Stimulated activated CD4-positive, alpha-beta T cell treated with anti-CD3 and anti-CD28 coated beads, Interleukin-12 subunit alpha, Interleukin-12 subunit beta, amount 100 ng/mL, for 48 hours (primary cell): ENCODE data around the gene SOX1.

Experiments used
- DNase-seq, 3 donors: peaks; one replicate each; pipeline ENCODE4 v3.0.0-alpha.2; 2020; ENCODE audit warnings: low read depth in 2 of 3, low spot score in 1 of 3

Gene SOX1

GRCh38 chr13:112067116-112067741 is at the start of gene SOX1:
TSS of gene SOX1 (plus strand) at chr13:112067149. CDS start at chr13:112067659, 510 bp downstream.
- DNase-seq = no peak

DNA sequence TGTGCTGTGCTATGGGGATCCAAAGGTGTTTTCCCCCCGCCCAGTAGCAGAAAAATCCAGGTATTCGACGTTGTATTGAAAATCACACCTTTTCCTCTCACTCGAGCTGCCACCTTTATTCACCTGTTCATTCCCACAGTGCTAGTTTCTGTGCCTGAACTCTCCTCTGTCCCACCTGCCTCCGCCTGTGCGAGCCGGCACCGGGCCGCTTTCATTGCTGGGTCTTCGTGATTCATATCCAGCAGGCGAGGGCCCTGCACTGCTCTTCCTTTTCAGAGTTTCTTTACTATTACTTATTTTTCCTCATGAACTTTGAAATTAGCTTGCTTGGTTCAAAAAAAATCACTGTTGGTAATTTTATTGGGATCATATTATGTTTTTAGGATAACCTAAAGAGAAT is 42.4 kb upstream of the SOX1 start:
- DNase-seq = no peak

- DNase-seq = no peak
These were observed 39.7 kb upstream of the SOX1 start for GRCh38 chr13:112027250-112027649.

DNA sequence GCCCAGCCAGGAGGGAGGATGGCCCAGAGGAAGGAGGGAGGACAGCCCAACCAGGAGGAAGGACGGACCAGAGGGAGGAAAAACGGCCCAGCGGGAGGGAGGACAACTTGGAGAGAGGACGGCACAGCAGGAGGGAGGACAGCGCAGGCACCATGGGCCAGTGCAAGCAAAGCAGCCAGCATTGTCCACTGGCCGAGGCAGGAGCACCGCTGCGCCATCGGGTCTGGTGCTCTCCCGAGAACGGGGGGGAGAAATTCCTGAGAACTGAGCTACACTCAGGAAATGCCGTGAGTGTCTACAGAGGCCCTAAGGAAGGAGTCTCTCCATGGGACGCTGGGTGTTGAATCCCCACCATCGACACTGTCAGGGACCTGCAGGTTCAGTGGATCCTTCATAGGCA is 38.5 kb upstream of the SOX1 start:
- DNase-seq = no peak

- DNase-seq = no peak
These were observed 37.8 kb upstream of the SOX1 start for GRCh38 chr13:112029143-112029542.

DNA sequence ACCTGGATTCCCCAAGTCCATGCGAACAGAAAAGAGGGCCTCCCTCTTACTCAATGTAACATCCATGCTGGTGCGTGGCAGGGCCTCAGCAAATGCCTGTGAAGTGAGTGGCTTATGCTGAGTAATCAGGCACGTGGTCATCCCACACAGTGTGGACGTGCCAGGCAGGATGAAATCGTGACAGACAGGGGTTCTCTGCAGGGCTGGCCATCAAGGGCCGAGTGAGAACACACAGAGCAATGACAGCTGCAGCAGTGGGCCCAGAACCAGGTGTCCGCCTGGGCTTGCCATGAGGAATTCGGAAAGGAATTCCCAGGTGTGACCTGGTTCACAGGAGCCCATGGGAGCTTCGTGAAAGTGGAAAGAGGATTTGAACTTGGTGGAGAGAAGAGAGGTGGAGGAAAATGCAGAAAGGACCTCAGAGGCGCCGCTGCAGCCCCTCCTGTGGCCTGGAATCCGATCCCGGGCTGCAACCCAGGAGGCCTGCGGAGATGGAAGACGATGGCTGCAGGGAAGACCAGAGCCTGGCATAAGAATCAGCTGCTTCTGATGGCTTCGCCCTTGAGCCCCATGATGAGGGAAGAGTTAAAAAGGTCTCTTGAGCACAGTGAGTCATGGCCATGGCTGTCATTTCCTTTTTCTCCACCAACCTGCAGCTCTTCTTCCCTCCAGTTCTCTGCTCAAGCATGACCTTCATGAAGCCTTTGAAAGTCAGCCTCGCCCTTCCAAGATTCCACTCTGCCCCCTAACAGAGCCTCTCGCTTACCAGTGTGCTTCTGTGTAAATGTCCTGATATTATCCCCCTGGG is 34.6 kb upstream of the SOX1 start:
- no peak for DNase-seq

- no peak for DNase-seq
These were observed 32.7 kb upstream of the SOX1 start for GRCh38 chr13:112034231-112034630.

- no peak for DNase-seq
These were observed 32.1 kb upstream of the SOX1 start for GRCh38 chr13:112034846-112035245.

- no peak for DNase-seq
These were observed 24.5 kb upstream of the SOX1 start for GRCh38 chr13:112042496-112042895.

GRCh38 chr13:112052213-112052612 is 14.7 kb upstream of the SOX1 start:
- DNase-seq = no peak

GRCh38 chr13:112053167-112053743 is 13.7 kb upstream of the SOX1 start:
- DNase-seq = no peak

DNA sequence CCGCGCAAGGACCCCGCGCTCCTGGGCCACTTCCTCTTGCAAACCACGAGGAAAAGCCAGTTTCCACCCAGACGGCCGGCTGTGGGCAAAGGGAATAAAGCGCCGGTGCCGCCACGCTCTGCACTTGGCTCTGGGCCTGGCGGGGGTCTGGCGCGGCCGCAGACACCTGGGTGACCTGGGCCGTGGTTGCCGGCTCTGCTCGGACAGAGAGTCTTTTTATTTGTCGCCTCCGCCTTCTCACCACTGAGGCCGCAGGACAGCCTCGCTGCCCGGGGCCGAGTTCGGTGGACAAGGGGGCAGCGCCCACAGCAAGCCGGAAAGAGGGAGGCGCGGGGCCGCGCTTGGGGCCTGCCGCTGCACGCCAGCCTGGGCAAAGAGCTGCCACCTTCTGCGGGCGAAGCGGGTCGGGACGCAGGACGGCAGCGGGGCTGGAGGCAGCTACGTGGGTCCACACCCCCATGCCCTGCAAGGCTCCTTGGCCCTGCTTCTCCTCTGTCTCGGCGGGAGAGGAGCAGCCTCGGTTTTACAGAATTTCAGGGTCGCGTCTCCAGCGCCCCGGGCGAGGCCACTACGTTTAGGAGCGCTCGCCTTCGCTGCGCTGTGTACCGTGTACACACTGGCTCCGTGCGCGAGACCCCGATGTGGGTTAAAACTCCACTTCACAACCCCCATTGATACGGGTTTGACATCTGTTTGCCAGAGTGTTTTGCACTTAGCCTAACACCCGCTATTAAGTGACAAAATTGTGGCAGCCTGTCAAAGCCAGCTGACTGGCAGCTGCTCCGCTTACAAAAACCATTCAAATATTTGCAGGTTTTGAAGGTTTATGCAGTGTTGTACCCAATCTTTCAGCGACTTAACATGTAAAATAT is 13.0 kb upstream of the SOX1 start:
- DNase-seq = no peak

- no peak for DNase-seq
These were observed 12.3 kb upstream of the SOX1 start for GRCh38 chr13:112054616-112055015.

- DNase-seq = no peak
These were observed 11.7 kb upstream of the SOX1 start for GRCh38 chr13:112055036-112055914.

DNA sequence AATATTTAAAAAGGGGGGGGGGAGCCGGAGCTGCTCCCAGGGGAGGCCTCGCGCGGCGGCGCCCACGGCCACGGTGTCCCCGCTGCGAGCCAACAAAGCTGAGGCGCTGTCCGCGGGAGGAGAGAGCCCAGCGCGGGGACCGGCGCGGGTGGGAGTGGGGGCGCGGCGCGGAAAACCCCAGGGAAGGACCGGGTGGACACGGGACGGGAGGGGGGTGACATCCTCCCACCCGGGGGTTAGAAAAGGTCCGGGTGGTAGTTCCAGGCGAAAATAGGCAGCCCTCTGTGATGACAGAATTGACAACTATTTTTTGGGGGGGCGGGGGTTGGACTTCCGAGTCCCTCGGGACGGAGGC is 11.1 kb upstream of the SOX1 start:
- no peak for DNase-seq

- no peak for DNase-seq
These were observed 10.6 kb upstream of the SOX1 start for GRCh38 chr13:112056284-112056727.

GRCh38 chr13:112056739-112057438 is 10.1 kb upstream of the SOX1 start:
- no peak for DNase-seq

DNA sequence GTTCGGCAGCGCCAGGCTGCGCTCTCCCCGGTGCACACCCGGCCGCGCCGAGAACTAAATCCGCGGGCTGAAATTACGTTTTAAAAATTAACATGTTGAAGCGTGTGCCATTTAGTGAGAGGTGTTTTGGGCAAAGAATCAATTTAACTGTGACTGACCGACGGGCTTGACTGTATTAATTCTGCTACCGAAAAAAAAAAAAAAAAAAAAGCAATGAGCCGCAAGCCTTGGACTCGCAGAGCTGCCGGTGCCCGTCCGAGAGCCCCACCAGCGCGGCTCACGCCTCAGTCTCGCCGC is 9.6 kb upstream of the SOX1 start:
- no peak for DNase-seq

DNA sequence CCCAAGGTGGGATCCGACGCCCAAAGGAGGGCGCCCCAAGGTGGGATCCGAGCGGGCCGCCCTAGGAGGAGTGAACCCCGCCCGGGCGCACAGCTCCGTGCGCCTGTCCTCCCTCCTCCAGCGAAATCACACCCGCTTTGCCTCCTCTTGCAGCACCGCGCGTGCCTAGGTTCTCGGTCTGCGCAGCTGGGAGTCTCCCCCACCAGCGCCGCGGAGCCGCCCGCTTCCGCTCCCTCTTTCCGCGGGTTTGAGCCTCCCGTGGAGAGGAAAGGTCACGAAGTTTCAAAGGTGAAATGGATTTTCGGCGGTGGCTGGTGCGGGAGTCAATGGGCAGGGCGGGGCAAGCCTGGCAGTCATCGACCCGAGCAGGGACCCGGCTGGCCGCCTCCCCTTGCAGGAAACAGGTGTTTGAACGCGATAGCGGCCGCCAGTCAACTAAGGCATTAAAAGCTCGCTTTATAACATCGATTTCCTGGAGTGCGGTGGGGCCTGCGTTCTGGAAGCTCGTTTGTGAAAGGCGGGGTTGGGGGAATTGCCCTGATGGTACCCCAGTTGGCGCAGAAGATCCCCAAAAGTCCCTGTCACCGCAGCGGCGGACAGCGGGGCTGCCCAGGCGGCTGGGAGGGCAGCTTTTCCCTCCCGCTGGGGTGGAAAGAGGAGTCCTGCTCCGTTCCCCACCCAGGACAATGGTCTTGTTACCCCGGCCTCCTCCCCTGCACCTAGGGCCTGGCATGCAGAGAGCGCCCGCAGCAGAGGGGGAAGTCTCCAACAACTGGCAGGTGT is 9.0 kb upstream of the SOX1 start:
- no peak for DNase-seq
